ENCODE results near the gene ADORA1.

Gene ADORA1

DNA sequence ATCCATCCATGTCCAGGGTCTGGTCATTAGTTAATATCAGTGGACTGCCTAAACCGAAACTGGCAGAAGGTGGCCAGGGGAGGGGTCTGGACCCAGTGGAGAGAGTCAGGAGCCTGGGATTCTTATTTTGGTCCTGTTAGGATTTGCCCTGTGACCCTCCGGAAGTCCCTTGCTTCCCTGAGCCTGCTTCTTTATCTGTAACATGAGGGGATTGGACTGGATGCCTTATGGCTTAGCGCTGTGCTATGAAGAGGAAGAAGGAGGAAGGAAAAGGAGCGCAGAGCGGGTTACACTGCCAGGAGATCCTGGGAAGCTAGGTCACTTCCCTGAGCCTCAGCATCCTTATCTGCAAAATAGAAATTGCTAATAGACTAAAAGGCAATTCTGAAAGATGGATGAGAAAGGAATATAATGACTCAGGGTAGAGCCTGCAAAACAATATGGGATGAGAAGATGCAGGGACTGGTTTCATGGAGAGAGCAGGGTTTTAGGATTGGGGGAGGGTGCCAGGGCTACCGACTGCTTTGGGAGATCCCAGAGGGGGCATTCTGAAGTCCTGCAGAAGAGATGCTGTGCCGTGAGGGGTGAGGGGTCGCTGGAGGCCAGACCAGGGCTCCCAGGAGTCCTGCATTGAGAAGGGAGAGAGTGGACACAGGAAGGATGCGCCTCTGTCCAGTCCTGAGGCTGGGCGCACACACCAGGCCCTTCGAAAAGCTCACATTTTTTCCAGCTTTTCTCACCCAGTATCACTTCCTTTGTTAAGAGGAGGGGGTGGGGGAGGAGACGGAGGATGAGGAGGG, 460 bp upstream of the ADORA1 start:
- no peak for DNase-seq (ENCODE audit: low read depth)
- peak overlapping the region; percentile 51 for H3K4me3 ChIP-seq (ENCODE audit: low read depth, low read length)
- TF ChIP-seq, protein P1, sequence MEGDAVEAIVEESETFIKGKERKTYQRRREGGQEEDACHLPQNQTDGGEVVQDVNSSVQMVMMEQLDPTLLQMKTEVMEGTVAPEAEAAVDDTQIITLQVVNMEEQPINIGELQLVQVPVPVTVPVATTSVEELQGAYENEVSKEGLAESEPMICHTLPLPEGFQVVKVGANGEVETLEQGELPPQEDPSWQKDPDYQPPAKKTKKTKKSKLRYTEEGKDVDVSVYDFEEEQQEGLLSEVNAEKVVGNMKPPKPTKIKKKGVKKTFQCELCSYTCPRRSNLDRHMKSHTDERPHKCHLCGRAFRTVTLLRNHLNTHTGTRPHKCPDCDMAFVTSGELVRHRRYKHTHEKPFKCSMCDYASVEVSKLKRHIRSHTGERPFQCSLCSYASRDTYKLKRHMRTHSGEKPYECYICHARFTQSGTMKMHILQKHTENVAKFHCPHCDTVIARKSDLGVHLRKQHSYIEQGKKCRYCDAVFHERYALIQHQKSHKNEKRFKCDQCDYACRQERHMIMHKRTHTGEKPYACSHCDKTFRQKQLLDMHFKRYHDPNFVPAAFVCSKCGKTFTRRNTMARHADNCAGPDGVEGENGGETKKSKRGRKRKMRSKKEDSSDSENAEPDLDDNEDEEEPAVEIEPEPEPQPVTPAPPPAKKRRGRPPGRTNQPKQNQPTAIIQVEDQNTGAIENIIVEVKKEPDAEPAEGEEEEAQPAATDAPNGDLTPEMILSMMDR (IDR thresholded peaks at IDR 0.05; ENCODE audit: control insufficient read depth, extremely low read depth, insufficient read depth) = no peak

DNA sequence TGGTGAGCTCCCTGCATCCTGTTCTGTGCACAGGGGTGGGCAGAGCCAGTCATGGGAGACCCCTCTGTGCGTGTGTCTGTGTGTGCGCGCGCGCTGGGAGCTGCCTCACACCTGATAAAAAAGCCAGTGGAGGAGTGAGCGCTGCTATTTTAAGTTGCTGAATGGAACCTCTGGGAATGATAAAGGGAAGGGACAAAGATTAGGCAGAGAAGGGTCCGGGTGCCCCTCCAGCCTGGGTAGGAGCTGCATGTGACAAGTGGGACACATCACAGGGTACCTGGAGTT, 847 bp downstream of the ADORA1 start:
- TF ChIP-seq, protein P1 (IDR thresholded peaks at IDR 0.05; ENCODE audit: control insufficient read depth, extremely low read depth, insufficient read depth) = no peak
- no peak for DNase-seq (ENCODE audit: low read depth)
- H3K4me3 ChIP-seq (ENCODE audit: low read depth, low read length) = peak overlapping the region; percentile 51

DNA sequence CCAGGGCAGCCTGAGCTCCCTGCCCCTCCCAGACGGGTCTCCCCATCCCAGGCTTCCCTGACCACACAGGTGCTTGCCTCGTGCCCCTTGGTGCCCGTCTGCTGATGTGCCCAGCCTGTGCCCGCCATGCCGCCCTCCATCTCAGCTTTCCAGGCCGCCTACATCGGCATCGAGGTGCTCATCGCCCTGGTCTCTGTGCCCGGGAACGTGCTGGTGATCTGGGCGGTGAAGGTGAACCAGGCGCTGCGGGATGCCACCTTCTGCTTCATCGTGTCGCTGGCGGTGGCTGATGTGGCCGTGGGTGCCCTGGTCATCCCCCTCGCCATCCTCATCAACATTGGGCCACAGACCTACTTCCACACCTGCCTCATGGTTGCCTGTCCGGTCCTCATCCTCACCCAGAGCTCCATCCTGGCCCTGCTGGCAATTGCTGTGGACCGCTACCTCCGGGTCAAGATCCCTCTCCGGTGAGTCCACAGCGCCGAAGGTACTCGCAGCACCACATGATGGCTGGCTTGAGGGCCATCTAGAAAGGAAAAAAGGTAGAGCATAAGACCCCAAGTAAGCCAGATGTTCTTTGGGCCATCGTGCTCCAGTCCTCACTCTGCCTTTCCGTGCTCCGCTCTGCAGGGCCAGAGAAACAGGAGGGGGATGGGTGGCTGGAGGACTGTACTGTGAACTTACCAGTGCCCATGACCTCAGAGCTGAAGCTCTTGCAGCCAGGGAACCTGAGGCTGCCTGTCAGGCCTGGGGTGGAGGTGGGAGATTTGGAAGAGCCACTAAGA, 1.4 kb downstream of the ADORA1 start:
- no peak for DNase-seq (ENCODE audit: low read depth)
- TF ChIP-seq, protein P1 (IDR thresholded peaks at IDR 0.05; ENCODE audit: control insufficient read depth, extremely low read depth, insufficient read depth) = no peak
- peak overlapping the region; percentile 51; the same call in 1 of the 2 replicates for H3K4me3 ChIP-seq (ENCODE audit: low read depth, low read length)

DNA sequence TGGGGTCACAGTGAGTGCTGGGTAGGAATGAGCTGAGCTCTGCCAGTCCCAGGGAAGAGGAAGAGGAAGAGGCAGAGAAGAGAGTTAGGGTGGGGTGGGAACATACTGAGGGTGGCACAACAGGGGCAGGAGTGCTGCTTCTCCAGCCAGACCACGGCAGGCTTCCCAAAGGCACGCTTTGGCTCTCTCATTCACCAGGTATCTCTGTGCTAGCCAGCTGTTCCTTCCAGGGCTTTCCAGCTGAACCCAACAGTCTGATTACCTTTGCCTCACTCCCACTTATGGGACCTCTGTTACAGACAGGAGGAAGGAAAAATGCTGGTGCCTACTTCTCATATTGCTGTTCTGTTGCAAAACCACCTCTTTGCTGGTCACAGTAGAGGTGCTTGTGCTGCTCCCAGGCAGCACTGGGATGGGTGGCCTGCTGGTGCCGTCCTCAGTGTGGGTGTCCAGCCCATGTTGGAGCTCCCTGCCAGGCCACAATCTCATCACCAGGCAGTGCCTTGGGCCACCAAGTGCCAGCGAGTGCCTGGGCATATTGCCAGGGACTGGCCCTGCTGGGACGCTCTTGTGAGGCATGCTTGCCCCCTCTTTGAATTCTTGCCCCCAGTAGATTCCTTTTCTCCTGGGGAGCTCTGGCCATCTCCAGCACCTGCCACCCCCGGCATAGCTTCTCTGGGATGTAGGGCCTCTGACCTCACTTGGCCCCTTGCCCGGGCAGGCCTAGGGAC, 2.1 kb downstream of the ADORA1 start:
- peak; percentile 15 for DNase-seq (ENCODE audit: low read depth)
- TF ChIP-seq, protein P1 (IDR thresholded peaks at IDR 0.05; ENCODE audit: control insufficient read depth, extremely low read depth, insufficient read depth) = no peak
- no peak overlapping the region for H3K4me3 ChIP-seq (ENCODE audit: low read depth, low read length)

DNA sequence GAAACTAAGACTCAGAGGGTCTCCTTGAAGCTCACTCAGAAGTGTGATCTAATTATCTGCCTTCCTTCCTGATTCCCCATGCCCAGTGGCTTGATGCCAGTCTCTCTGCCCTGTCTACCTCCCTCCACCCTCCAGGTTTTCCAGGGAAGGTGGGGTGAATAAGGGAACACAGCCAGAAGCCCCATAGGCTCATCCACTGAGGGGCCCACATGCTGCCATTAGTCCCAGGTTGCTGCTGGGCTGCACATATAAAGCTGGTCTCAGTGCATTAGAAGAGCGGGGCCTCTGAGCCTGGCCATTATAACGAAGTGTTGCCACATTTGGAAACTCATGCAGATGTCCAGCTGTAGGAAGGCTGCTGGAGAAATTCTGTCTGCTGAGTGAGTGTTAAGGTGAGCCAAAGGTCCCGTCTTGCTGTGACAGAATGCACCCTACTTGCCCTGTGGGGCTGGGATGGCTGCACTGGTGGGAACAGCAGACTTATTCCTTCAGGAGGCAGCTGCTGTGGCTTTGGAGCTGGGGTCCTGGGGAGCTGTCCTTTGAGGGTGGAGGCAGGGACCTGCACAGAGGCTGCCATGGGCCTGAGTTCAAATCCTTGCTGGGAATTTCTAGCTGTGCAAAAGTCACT, 2.9 kb downstream of the ADORA1 start:
- no peak for DNase-seq (ENCODE audit: low read depth)

More for the DNA sequence above, 2.9 kb downstream of the ADORA1 start:
- TF ChIP-seq, protein P1 (IDR thresholded peaks at IDR 0.05; ENCODE audit: control insufficient read depth, extremely low read depth, insufficient read depth) = no peak
- no peak overlapping the region for H3K4me3 ChIP-seq (ENCODE audit: low read depth, low read length)
